MG63 (cell line): Measurements from ENCODE around the gene SMAD3. TPM values are rescaled to one million over a fixed set of nuclear protein-coding genes. Genes with fewer than 3 reads are reported as not detected.

ENCODE experiments used
- DNase-seq: peaks from one replicate; pipeline ENCODE4 v3.0.0-alpha.2; 2020
- H3K27me3 ChIP-seq: fragments of 250-450 bp; sonication (Bioruptor Pico); 2 replicates; pipeline ENCODE4 v1.5.1; 2020; ENCODE audit warnings: mild to moderate bottlenecking, moderate library complexity
- H3K36me3 ChIP-seq: fragments of 250-450 bp; sonication (Bioruptor Pico); 2 replicates; pipeline ENCODE4 v1.5.1; 2020; ENCODE audit warnings: mild to moderate bottlenecking, moderate library complexity
- H3K4me3 ChIP-seq: fragments of 250-450 bp; sonication (Bioruptor Pico); 2 replicates; pipeline ENCODE4 v1.5.1; 2020; ENCODE audit warnings: mild to moderate bottlenecking, moderate library complexity
- H3K9me3 ChIP-seq: fragments of 250-450 bp; sonication (Bioruptor Pico); 2 replicates; pipeline ENCODE4 v1.5.1; 2020; ENCODE audit warnings: mild to moderate bottlenecking, moderate library complexity
- total RNA-seq: library from RNA; depleted of rRNA; stranded (reverse); fragments of >200 nt; shearing (Covaris generic); gene quantifications from 2 replicates; pipeline ENCODE4 v1.2.3, GENCODE V29; 2014; ENCODE audit warnings: low replicate concordance

SMAD3 gene
- total RNA-seq, 1 experiment from 2014 or later = 38.2 TPM

DNA sequence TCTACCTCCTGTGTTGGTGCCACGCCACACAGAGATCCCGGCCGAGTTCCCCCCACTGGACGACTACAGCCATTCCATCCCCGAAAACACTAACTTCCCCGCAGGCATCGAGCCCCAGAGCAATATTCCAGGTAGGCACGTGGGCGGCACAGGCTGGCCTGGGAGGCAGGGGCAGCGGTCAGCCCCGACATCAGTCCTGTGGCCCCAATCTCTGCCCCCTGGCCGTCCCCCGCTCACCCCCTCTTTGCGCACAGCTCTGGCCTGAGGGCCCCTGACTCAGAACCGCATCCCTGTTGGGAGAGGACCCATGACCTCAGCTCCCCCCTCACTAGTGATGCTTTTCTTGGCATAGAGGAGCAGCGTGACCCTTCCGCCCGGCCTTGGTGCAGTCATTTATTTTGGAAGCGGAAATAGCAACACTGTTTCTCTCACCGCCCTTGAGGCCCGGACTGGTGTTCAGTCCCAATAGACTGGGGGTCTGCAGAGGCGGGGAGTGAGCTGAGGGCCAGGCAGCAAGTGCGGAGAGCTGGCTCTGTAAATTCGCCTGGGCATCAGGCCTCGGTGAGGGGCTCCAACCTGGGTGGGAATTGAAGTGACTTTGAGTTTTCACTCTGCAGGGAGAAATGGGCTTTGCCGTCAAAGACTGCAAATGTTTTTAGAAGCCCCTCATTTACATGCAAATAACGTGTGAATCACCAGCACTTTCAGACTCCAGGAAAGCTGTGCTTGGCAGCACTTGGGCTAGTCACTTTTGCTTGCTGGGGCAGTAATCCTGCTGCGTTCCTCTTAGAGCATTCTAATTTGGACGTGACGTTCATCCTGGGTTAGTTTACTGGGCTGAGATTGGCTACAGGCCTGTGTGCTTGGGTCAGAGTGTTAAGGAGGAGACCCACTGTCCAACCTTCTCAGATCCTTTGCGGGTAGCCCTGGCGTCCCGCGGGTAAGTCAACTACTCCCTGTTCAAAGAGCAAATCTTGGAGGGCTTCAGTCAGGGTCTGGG is 100.2 kb downstream of the SMAD3 start:
- DNase-seq = no peak
- no peak overlapping the region for H3K4me3 ChIP-seq
- peaks cover 95% of the 10 kb centered on the region for H3K36me3 ChIP-seq
- no peaks in the 10 kb centered on the region for H3K9me3 ChIP-seq
- no peaks in the 10 kb centered on the region for H3K27me3 ChIP-seq

DNA sequence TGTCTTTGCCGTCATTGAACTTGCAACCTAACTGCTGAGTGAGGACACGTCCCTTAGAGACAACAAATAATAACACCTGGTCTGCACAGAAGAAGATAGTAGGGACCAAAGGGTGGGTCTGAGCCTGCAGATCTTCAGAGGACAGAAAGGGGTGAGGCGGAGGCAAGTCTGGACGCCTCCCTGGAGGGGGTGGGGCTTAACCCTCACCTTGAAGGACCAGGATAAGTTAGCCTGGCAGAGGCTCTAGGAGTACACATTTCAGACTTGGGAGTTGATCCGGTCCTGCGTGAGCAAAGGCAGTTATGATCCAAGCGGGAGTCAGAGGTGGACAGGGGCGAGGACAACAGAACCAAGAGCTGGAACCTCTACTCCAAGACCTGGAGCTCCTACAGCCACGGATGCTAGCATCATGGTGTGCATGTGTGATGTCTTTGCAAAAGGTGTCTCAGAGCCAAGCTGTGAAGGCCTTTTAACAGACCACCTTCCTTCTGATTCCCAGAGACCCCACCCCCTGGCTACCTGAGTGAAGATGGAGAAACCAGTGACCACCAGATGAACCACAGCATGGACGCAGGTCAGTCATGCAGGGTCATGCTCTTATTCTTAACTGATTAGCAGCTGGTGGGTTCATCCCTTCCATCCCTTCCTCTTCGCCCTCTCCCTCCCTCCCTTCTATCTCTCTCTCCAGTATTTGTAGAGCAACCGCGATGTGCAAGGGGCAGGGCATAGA is 101.0 kb downstream of the SMAD3 start:
- Histone ChIP-seq H3K4me3 (no peak overlapping the region), H3K36me3 (peaks cover 96% of the 10 kb centered on the region), H3K9me3 (no peaks in the 10 kb centered on the region), H3K27me3 (no peaks in the 10 kb centered on the region)
- no peak for DNase-seq

DNA sequence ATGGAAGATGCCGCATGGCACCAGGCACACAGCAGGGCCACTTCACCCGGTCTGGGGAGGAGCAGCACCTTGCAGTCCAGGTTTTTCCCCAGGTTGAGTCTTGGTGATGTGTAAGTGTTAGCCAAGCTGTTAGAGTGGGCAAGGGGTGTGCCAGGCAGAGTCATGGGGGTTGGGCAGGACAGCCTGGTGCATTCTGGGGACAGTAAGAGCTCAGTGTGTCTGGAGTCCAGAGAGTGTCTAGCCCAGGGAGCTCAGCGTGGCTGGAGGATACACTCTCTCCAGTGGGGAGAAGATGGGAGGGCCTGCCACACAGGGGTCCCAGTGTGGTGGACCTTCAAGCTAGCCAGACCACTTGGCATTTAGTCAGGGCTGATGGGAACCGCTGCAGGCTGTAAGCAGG is 101.7 kb downstream of the SMAD3 start:
- H3K4me3 ChIP-seq = no peak overlapping the region
- no peaks in the 10 kb centered on the region for H3K9me3 ChIP-seq
- H3K36me3 ChIP-seq = peaks cover 96% of the 10 kb centered on the region
- no peaks in the 10 kb centered on the region for H3K27me3 ChIP-seq
- DNase-seq = no peak

DNA sequence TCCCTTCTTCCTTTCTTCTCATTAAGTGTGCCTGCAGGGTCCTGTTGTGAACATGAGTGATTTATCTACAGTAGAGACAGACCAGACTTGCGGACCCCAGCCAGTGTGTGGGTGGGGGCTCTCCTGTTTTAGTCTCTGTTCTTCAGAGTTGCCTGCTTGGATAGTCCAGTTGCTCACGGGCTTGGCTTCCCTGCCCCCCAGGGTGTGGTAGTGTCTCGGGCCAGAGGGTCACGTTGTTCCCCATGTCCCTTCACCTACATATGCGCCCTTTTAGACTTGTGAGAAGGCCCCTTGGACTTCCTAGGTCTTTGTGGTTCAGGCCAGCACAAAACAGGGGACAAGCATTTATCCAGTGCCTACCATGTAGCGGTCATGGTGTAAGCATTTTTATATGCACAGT is 103.3 kb downstream of the SMAD3 start:
- no peaks in the 10 kb centered on the region for H3K27me3 ChIP-seq
- no peak overlapping the region for H3K4me3 ChIP-seq
- peaks cover 97% of the 10 kb centered on the region for H3K36me3 ChIP-seq
- no peaks in the 10 kb centered on the region for H3K9me3 ChIP-seq
- no peak for DNase-seq

DNA sequence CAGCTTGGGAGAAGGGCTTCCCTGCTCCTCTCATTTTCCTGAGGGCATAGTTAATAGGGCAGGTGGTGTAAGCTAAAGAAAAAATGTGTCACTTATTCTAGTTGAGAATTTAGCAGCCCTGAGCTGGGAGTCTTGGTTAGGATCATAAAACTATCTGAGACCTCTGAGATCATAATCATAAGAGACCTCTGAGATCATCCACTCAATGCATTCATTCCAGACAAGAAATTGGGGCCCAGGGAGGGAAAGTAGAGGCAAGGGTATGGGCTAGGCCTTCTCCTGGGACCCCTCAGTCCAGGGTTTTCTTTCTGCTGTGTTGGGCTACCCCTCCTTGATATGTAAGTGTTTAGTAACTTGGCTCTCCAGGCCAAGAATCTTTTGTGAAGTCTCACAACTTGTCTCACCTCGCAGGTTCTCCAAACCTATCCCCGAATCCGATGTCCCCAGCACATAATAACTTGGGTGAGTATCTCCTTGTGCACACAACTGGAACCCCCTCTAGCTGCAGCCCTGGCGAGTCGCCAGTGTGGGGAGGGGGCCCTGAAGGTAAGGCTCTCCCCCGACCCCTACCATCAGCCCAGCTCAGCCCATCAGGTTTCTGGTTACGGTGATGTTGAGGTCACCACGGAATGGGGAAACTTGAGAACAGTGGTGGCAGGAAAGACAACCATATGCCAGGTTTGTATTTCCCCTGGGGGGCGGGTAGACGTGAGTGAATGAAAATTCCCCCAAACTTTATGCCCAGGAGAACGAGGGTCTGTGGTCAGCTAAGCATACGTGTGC is 104.9 kb downstream of the SMAD3 start:
- no peak for DNase-seq
- no peaks in the 10 kb centered on the region for H3K9me3 ChIP-seq
- H3K36me3 ChIP-seq = peaks cover 100% of the 10 kb centered on the region
- no peaks in the 10 kb centered on the region for H3K27me3 ChIP-seq
- no peak overlapping the region for H3K4me3 ChIP-seq

DNA sequence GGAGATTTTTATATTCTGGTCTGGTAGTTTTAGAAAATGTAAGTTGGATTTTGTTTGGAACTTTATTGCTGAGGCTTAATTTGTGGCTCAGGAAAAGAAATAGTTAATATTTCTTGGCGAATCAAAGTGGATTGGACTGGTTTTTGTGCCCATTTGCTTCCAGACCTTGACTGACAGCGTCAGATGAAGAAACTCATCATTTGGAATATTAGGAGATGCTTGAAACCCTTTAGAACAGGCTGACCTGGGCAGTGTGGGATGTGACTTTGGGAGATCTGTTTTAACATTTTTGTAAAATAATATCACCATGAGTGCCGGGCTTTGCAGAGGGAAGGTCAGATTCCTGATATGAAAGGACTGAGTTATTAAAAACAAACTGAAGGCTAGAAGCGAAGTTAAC is 106.1 kb downstream of the SMAD3 start:
- Histone ChIP-seq H3K36me3 (peaks cover 97% of the 10 kb centered on the region), H3K27me3 (no peaks in the 10 kb centered on the region), H3K9me3 (no peaks in the 10 kb centered on the region), H3K4me3 (no peak overlapping the region)
- no peak for DNase-seq

DNA sequence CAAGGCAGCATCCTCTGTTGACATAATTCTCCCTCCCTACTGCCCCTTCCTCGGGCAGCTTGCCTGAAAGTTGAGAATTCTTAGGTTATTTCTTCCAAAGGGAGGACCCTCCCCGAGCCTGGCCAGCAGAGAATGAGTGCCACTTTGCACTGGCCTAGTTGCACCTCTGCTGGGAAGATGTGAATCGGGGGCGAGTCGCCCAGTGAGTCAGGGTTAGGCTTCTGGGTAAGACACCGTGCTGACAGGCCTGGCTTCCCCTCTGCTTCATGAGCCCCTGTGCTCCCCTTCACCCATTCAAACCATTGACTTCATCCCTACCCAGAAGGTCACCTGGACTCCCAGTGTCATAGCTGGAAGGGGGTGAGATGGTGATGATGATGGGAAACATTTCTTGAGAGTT is 106.8 kb downstream of the SMAD3 start:
- DNase-seq = peak; percentile 67
- Histone ChIP-seq H3K9me3 (no peaks in the 10 kb centered on the region), H3K4me3 (no peak overlapping the region), H3K36me3 (peaks cover 95% of the 10 kb centered on the region), H3K27me3 (no peaks in the 10 kb centered on the region)

DNA sequence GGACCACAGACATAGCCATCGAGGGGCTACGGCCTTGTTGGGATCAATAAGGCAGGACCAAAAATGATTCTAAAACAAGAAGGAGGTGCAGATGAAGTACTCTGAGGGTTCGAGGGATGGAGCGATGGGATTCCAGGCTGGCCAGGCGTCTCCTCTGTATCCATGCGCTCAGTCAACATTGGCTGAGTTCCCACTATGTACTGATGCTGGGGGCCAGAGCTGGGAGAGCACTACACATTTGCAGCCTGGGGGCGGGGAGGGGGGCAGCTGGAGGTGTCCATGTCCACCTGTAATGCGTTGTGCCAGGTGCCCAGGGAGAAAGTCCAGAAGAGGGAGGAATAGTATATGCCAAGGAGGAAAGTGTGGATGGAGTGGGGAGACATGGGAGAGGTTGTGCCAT is 107.6 kb downstream of the SMAD3 start:
- DNase-seq = no peak
- H3K27me3 ChIP-seq = no peaks in the 10 kb centered on the region
- peaks cover 93% of the 10 kb centered on the region for H3K36me3 ChIP-seq
- no peak overlapping the region for H3K4me3 ChIP-seq
- H3K9me3 ChIP-seq = no peaks in the 10 kb centered on the region

DNA sequence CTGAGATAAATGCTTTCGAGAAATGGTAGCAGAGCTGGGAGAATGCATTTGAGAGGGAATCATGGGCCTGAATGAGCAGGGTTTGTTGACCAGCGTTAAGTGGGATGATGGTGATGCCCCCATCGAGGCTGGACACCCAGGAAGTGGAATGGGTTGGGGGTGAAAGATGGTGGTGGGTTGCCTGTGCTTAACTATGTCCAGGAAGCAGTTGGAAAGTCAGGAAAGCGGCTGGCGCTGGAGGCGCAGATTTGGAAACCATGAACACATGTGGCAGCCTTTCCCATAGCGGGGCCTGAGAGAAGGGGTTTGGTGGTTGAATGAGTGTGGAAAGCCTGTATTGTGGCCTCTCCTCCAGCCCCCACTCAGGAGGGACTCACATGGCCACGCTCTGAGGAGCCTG is 108.4 kb downstream of the SMAD3 start:
- H3K27me3 ChIP-seq = no peaks in the 10 kb centered on the region
- H3K4me3 ChIP-seq = no peak overlapping the region
- no peaks in the 10 kb centered on the region for H3K9me3 ChIP-seq
- H3K36me3 ChIP-seq = peaks cover 91% of the 10 kb centered on the region
- DNase-seq = no peak

DNA sequence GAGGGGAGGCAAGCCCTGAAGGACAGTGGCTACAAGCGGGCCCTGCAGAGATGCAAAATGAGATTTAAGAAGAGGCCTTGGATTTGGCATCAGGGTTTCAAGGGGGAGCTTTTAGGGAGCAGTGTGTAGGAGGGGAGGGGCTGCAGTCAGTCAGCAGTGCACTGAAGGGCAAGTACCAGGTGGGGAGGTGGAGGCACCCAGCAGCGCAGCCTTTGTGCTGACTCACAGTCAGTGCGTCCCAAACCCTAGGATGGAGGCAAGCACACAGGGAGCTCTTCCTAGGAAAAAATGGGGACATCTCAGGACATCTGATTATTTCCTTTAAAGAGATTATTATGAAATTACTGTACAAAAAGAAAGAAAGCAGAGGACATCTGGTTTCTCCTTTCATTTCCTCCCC is 109.0 kb downstream of the SMAD3 start:
- Histone ChIP-seq H3K9me3 (no peaks in the 10 kb centered on the region), H3K4me3 (no peak overlapping the region), H3K36me3 (peaks cover 91% of the 10 kb centered on the region), H3K27me3 (no peaks in the 10 kb centered on the region)
- DNase-seq = no peak

DNA sequence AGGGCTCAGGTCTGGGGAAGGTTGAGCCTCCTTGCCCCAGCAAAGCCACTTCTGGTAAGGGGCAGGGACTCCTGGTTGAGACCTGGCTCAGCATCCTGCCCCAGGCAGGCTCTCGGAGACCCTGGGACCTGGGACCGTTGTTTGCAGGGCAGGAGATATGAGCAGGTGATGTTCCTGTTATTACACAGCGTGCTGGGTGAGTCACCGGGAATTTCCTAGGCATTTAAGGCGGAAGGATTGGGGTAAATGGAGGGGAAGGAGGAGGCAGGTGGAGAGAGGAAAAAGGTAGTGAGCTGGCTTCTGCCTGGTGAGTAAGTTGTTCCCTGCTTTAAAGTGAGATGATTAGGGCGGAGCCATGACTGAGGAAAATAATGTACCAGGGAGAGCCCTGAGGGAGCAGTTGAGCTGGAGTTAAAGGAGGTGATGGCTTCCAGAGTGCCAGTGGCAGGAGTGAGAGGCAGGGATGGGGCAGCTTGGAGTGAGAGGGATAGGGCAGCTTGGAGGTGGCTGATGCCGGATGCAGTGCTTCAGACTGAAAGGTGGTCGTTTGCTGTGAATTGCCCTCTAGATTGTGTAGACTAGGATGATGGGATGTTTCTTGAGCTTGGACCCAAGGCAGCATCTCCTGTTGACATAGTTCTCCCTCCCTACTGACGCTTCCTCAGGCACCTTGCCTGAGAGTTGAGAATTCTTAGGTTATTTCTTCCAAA is 109.6 kb downstream of the SMAD3 start:
- no peaks in the 10 kb centered on the region for H3K9me3 ChIP-seq
- H3K4me3 ChIP-seq = no peak overlapping the region
- no peaks in the 10 kb centered on the region for H3K27me3 ChIP-seq
- peaks cover 91% of the 10 kb centered on the region for H3K36me3 ChIP-seq
- DNase-seq = no peak

DNA sequence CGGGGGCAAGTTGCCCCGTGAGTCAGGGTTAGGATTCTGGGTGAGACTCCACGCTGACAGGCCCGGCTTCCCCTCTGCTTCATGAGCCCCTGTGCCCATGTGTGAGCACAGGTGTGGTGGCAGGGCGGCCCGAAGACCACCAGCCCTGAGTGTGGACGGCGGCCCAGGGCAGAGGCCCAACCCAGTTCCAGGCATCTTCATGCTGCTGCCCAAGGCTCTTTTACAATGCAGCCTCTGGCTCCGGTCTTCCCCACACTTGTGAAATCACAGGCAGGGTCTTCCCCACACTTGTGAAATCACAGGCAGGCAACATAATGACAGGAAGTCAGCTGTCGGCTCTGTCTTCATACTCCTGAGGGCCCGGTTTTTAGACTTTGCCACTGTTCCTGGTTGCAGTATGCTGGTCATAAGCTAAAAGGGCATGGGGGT is 110.3 kb downstream of the SMAD3 start:
- Histone ChIP-seq H3K36me3 (peaks cover 91% of the 10 kb centered on the region), H3K9me3 (no peaks in the 10 kb centered on the region), H3K4me3 (no peak overlapping the region), H3K27me3 (no peaks in the 10 kb centered on the region)
- peak; percentile 54 for DNase-seq

DNA sequence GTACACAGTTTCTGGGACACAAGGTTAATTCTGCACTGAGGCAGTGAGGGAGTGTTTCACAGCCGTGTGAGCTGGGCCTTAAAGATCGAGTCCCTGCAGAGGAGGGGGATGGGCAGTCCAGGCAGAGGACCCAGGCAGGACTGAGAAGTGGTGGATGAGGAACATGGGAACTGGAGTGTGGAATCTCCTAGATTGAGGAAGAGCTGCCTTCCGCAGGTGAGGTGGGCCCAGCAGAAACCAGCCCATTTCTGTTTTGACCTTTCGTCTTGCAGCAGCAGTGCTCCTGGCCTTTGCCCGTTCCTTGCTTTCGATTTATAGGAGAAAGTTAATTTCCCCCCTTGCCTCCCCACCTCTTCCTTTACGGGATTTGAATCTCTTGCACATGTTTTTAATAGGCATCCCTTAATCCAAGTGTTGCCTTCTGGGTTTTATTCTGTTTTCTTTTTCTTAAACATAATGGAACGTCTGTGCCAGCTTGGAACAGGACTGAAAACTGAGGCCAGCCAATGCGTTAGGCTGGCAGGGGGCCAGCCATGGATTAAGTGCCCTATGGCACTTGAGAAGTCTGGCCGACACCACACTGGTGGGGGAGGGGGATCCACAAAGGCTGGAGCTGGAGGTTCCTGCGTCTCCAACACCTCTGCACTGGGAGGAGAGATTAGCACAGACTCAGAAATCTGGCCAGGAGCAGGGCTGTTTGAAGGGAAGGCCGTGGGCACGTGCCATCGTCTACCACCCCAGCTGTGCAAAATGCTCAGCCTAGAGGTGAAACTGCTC is 111.0 kb downstream of the SMAD3 start:
- Histone ChIP-seq H3K36me3 (peaks cover 89% of the 10 kb centered on the region), H3K27me3 (no peaks in the 10 kb centered on the region), H3K9me3 (no peaks in the 10 kb centered on the region), H3K4me3 (no peak overlapping the region)
- peak; percentile 96 for DNase-seq

DNA sequence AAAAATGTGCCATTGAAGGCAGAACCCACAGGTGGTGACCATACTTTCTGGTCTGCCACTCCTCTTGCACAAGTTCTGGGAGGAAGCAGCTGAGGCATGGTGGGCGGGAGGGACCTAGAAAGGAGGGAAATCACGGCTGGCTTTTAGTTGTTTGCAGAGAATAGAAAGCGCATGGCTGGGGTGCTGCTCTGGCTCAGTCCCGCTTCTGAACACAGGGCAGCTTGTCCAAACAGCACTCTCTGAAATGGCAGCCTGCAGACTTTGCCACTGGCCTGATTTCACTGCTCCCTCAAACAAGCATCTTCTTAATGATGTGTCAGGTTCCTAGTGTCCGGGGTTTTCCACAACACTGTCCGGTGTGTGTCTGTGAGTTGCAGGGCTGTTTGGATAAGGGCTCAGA is 112.3 kb downstream of the SMAD3 start:
- H3K9me3 ChIP-seq = no peaks in the 10 kb centered on the region
- no peak for DNase-seq
- H3K27me3 ChIP-seq = no peaks in the 10 kb centered on the region
- H3K36me3 ChIP-seq = peaks cover 88% of the 10 kb centered on the region
- no peak overlapping the region for H3K4me3 ChIP-seq

DNA sequence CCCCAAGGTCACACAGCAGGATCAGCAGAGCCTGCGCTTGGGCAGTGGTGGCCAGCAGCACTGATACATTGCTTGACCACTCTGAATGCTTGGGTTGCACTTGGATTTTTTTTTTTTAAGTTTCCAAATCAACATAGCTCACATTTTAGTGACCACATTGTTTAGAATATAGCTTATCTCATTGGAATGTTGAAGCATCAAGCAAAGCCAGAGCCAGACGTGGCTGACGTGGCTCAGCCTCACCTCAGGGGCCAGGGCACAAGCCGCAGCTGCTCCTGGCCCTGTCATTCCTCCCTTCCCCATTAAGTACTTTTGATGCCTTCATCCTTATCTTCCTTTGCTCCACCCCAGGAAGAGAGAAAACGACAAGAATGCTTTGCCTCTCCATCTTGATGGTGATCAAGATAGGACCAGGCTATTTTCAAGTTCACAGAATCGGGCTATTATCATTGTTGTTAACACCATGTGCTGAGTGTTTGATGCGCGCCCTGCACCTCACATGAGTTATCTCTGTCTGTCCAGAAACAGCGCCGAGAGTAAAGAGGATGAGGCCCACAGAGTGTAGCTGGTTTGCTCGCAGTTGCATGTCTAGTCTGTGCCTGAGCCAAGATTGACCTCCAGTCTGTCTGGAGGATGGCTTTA is 113.3 kb downstream of the SMAD3 start:
- DNase-seq = peak; percentile 94
- Histone ChIP-seq H3K9me3 (no peaks in the 10 kb centered on the region), H3K4me3 (no peak overlapping the region), H3K36me3 (peaks cover 86% of the 10 kb centered on the region), H3K27me3 (no peaks in the 10 kb centered on the region)
